Activated naive CD8-positive, alpha-beta T cell treated with anti-CD3 and anti-CD28 coated beads, Interleukin-2, amount 10 ng/mL, durations not matched to agents 7 days and 5 days (primary cell): ENCODE data around the gene THOC5. TPM values are rescaled to one million over a fixed set of nuclear protein-coding genes. Genes with fewer than 3 reads are reported as not detected.
A peak's percentile ranks its signal among the peaks of the same experiment; 100 is the strongest.
"Not testable (repeated sequence)": the region's sequence is repeated elsewhere in the genome, so short reads cannot be mapped to it uniquely, and the experiment has no call there.

ENCODE experiments used
- ATAC-seq: fragments of 150-1000 bp; cut with Tn5 transposase; one replicate; pipeline ENCODE4 v1.10.0; 2021; ENCODE audit warnings: low read depth, moderate library complexity
- POLR2A ChIA-PET: fragments of 350-600 bp; sonication (Branson Sonifier 250); formaldehyde crosslinking; loops from one replicate; lab custom pipeline; 2021; ENCODE audit warnings: antibody characterized with exemption; lab: Charles Lee
- DNase-seq: peaks from one replicate; pipeline ENCODE4 v3.0.0; 2021
- H3K27ac Mint-ChIP-seq: one replicate; pipeline ENCODE4 v1.8.0; 2022; ENCODE audit warnings: mild to moderate bottlenecking, mixed read lengths
- H3K27me3 Mint-ChIP-seq: one replicate; pipeline ENCODE4 v1.8.0; 2022; ENCODE audit warnings: mild to moderate bottlenecking, moderate library complexity, mixed read lengths
- H3K36me3 Mint-ChIP-seq: one replicate; pipeline ENCODE4 v1.8.0; 2021; ENCODE audit warnings: mild to moderate bottlenecking, mixed read lengths
- H3K4me1 Mint-ChIP-seq: one replicate; pipeline ENCODE4 v1.8.0; 2021; ENCODE audit warnings: mixed read lengths
- H3K4me3 Mint-ChIP-seq: one replicate; pipeline ENCODE4 v1.8.0; 2022; ENCODE audit warnings: mild to moderate bottlenecking, moderate library complexity, mixed read lengths
- H3K9me3 Mint-ChIP-seq: one replicate; pipeline ENCODE4 v1.8.0; 2021; ENCODE audit warnings: mixed read lengths
- total RNA-seq, 2 experiments: library from RNA; stranded (reverse); gene quantifications; one replicate each; pipeline ENCODE4 v1.2.3, GENCODE V29; 2021

The THOC5 gene
- total RNA-seq, 2 experiments from 2014 or later = 57.8 to 58.9 TPM

- no peak for DNase-seq
- peaks cover 4% of the 10 kb centered on the region for H3K4me1 Mint-ChIP-seq
- POLR2A ChIA-PET = interaction anchor here (1.5 kb wide), 1 partner anchor 43 kb away, joined by 5 read pairs; the partner anchor contains the start of gene THOC5
- no peak overlapping the region for H3K4me3 Mint-ChIP-seq
- no peaks in the 10 kb centered on the region for H3K9me3 Mint-ChIP-seq
- no peak for ATAC-seq
- H3K36me3 Mint-ChIP-seq = peaks cover 17% of the 10 kb centered on the region
- H3K27ac Mint-ChIP-seq = peak overlapping the region; percentile 2
- H3K27me3 Mint-ChIP-seq = no peaks in the 10 kb centered on the region
Measured at GRCh38 chr22:29511126-29511862, 42.3 kb downstream of the THOC5 start.

GRCh38 chr22:29510542-29510941, 43.0 kb downstream of the THOC5 start:
- peak overlapping the region; percentile 59 for H3K27ac Mint-ChIP-seq
- no peaks in the 10 kb centered on the region for H3K9me3 Mint-ChIP-seq
- no peak overlapping the region for H3K4me3 Mint-ChIP-seq
- no peak for DNase-seq
- peaks cover 13% of the 10 kb centered on the region for H3K36me3 Mint-ChIP-seq
- ATAC-seq = no peak
- H3K27me3 Mint-ChIP-seq = no peaks in the 10 kb centered on the region
- H3K4me1 Mint-ChIP-seq = peaks cover 4% of the 10 kb centered on the region
- POLR2A ChIA-PET = interaction anchor here (0.5 to 1.5 kb wide), 2 partner anchors 10 to 43 kb away, joined by 3 to 5 read pairs; partner anchors contain the start of gene THOC5

- H3K36me3 Mint-ChIP-seq = peaks cover 15% of the 10 kb centered on the region
- no peaks in the 10 kb centered on the region for H3K9me3 Mint-ChIP-seq
- H3K4me1 Mint-ChIP-seq = peaks cover 4% of the 10 kb centered on the region
- H3K4me3 Mint-ChIP-seq = no peak overlapping the region
- ATAC-seq (no peak), DNase-seq (no peak)
- no peaks in the 10 kb centered on the region for H3K27me3 Mint-ChIP-seq
- POLR2A ChIA-PET = no interaction called here
- peak overlapping the region; percentile 44 for H3K27ac Mint-ChIP-seq
Measured at GRCh38 chr22:29509815-29510214, 43.7 kb downstream of the THOC5 start.

- Mint-ChIP-seq H3K27ac (peak overlapping the region; percentile 25), H3K9me3 (no peaks in the 10 kb centered on the region), H3K4me3 (no peak overlapping the region), H3K27me3 (no peaks in the 10 kb centered on the region), H3K4me1 (peaks cover 4% of the 10 kb centered on the region), H3K36me3 (peaks cover 15% of the 10 kb centered on the region)
- POLR2A ChIA-PET = interaction anchor here (0.6 kb wide), 1 partner anchor 46 kb away, joined by 3 read pairs; no protein-coding TSS in a partner anchor
- ATAC-seq (no peak), DNase-seq (no peak)
Measured at GRCh38 chr22:29509298-29509697, 44.3 kb downstream of the THOC5 start.

GRCh38 chr22:29503811-29504372, 49.7 kb downstream of the THOC5 start:
- ATAC-seq (no peak), DNase-seq (no peak)
- no peak overlapping the region for H3K4me3 Mint-ChIP-seq
- peaks cover 15% of the 10 kb centered on the region for H3K36me3 Mint-ChIP-seq
- POLR2A ChIA-PET = no interaction called here
- H3K27me3 Mint-ChIP-seq = no peaks in the 10 kb centered on the region
- no peaks in the 10 kb centered on the region for H3K4me1 Mint-ChIP-seq
- H3K9me3 Mint-ChIP-seq = no peaks in the 10 kb centered on the region
- H3K27ac Mint-ChIP-seq = no peak overlapping the region

- ATAC-seq = no peak
- Mint-ChIP-seq H3K9me3 (peaks cover 5% of the 10 kb centered on the region), H3K27me3 (no peaks in the 10 kb centered on the region), H3K36me3 (peaks cover 12% of the 10 kb centered on the region), H3K27ac (no peak overlapping the region), H3K4me3 (no peak overlapping the region), H3K4me1 (no peaks in the 10 kb centered on the region)
- no peak for DNase-seq
- POLR2A ChIA-PET = no interaction called here
Measured at GRCh38 chr22:29499852-29500251, 53.7 kb downstream of the THOC5 start.

GRCh38 chr22:29493636-29494035, 59.9 kb downstream of the THOC5 start:
- Mint-ChIP-seq H3K4me3 (no peak overlapping the region), H3K27me3 (no peaks in the 10 kb centered on the region), H3K4me1 (no peaks in the 10 kb centered on the region), H3K9me3 (peaks cover 8% of the 10 kb centered on the region), H3K27ac (no peak overlapping the region), H3K36me3 (peaks cover 16% of the 10 kb centered on the region)
- POLR2A ChIA-PET = no interaction called here
- DNase-seq = no peak
- no peak for ATAC-seq

- peaks cover 8% of the 10 kb centered on the region for H3K9me3 Mint-ChIP-seq
- no peak overlapping the region for H3K4me3 Mint-ChIP-seq
- POLR2A ChIA-PET = no interaction called here
- ATAC-seq (no peak), DNase-seq (no peak)
- H3K36me3 Mint-ChIP-seq = peaks cover 14% of the 10 kb centered on the region
- H3K27ac Mint-ChIP-seq = no peak overlapping the region
- no peaks in the 10 kb centered on the region for H3K27me3 Mint-ChIP-seq
- H3K4me1 Mint-ChIP-seq = no peaks in the 10 kb centered on the region
Measured at GRCh38 chr22:29491012-29491411, 62.5 kb downstream of the THOC5 start.

GRCh38 chr22:29489127-29489780, 64.3 kb downstream of the THOC5 start:
- POLR2A ChIA-PET, ATAC-seq, H3K27ac Mint-ChIP-seq, H3K36me3 Mint-ChIP-seq, H3K9me3 Mint-ChIP-seq, DNase-seq, H3K27me3 Mint-ChIP-seq, H3K4me3 Mint-ChIP-seq, H3K4me1 Mint-ChIP-seq: not testable (repeated sequence)

GRCh38 chr22:29487426-29487986, 66.1 kb downstream of the THOC5 start:
- ATAC-seq (no peak), DNase-seq (no peak)
- POLR2A ChIA-PET = no interaction called here
- H3K9me3 Mint-ChIP-seq = no peaks in the 10 kb centered on the region
- H3K27me3 Mint-ChIP-seq = peaks cover 4% of the 10 kb centered on the region
- peaks cover 2% of the 10 kb centered on the region for H3K36me3 Mint-ChIP-seq
- no peak overlapping the region for H3K27ac Mint-ChIP-seq
- H3K4me1 Mint-ChIP-seq = no peaks in the 10 kb centered on the region
- no peak overlapping the region for H3K4me3 Mint-ChIP-seq

- no peaks in the 10 kb centered on the region for H3K9me3 Mint-ChIP-seq
- no peak overlapping the region for H3K27ac Mint-ChIP-seq
- ATAC-seq (no peak), DNase-seq (no peak)
- peaks cover 16% of the 10 kb centered on the region for H3K27me3 Mint-ChIP-seq
- no peak overlapping the region for H3K4me3 Mint-ChIP-seq
- H3K4me1 Mint-ChIP-seq = peaks cover 3% of the 10 kb centered on the region
- peaks cover 3% of the 10 kb centered on the region for H3K36me3 Mint-ChIP-seq
- POLR2A ChIA-PET = no interaction called here
Measured at GRCh38 chr22:29485448-29485847, 68.1 kb downstream of the THOC5 start.

GRCh38 chr22:29484642-29485041, 68.9 kb downstream of the THOC5 start:
- POLR2A ChIA-PET = no interaction called here
- Mint-ChIP-seq H3K4me3 (no peak overlapping the region), H3K27ac (no peak overlapping the region), H3K36me3 (peaks cover 1% of the 10 kb centered on the region), H3K9me3 (no peaks in the 10 kb centered on the region), H3K4me1 (peaks cover 4% of the 10 kb centered on the region), H3K27me3 (peaks cover 19% of the 10 kb centered on the region)
- no peak for ATAC-seq
- no peak for DNase-seq

- H3K4me3 Mint-ChIP-seq = no peak overlapping the region
- DNase-seq (no peak), ATAC-seq (no peak)
- H3K27me3 Mint-ChIP-seq = peaks cover 33% of the 10 kb centered on the region
- H3K27ac Mint-ChIP-seq = no peak overlapping the region
- POLR2A ChIA-PET = no interaction called here
- peaks cover 12% of the 10 kb centered on the region for H3K4me1 Mint-ChIP-seq
- H3K9me3 Mint-ChIP-seq = no peaks in the 10 kb centered on the region
- peaks cover 1% of the 10 kb centered on the region for H3K36me3 Mint-ChIP-seq
Measured at GRCh38 chr22:29483254-29483653, 70.3 kb downstream of the THOC5 start.
